Heart right ventricle (tissue), 16 donors: Measurements from ENCODE around the gene COQ8B. TPM values are rescaled to one million over a fixed set of nuclear protein-coding genes. Genes with fewer than 3 reads are reported as not detected.

Source experiments
- ATAC-seq, 8 donors: fragments of 200-7000 bp; cut with Tn5 transposase; one replicate each; pipeline ENCODE4 v1.9.1; 2020; ENCODE audit warnings: mild to moderate bottlenecking in 8 of 8, moderate library complexity in 8 of 8, moderate number of reproducible peaks in 1 of 8
- DNase-seq, 2 donors: peaks; one replicate each; pipeline ENCODE4 v3.0.0-alpha.2; 2020
- H3K27ac ChIP-seq, 10 donors: fragments of 200-600 bp; sonication (generic) in 2 of 10; one replicate each; pipeline versions ENCODE4 v1.5.0 to v1.8.0; 2020 to 2022; ENCODE audit warnings: mild to moderate bottlenecking in 3 of 10
- H3K27me3 ChIP-seq, 7 donors: fragments of 200-600 bp; one replicate each; pipeline ENCODE4 v1.8.0; 2021 to 2022; ENCODE audit warnings: mild to moderate bottlenecking in 2 of 7
- H3K36me3 ChIP-seq, 9 donors: fragments of 200-600 bp; sonication (generic) in 1 of 9; one replicate each; pipeline versions ENCODE4 v1.5.0 to v1.8.0; 2020 to 2022; ENCODE audit warnings: mild to moderate bottlenecking in 2 of 9
- H3K4me1 ChIP-seq, 9 donors: fragments of 200-600 bp; sonication (generic) in 1 of 9; one replicate each; pipeline versions ENCODE4 v1.5.0 to v1.8.0; 2020 to 2022; ENCODE audit warnings: mild to moderate bottlenecking in 4 of 9
- H3K4me3 ChIP-seq, 10 donors: fragments of 200-600 bp; sonication (generic) in 2 of 10; one replicate each; pipeline versions ENCODE4 v1.5.0 to v1.8.0; 2020 to 2022; ENCODE audit warnings: mild to moderate bottlenecking in 7 of 10, moderate library complexity in 2 of 10
- H3K9me3 ChIP-seq, 11 donors: fragments of 200-600 bp in 10 of 11; sonication (generic) in 2 of 11; one replicate each; pipeline versions ENCODE4 v1.5.0 to v1.8.0; 2013 to 2022; ENCODE audit warnings: mild to moderate bottlenecking in 2 of 11, control low read depth in 1 of 11, moderate library complexity in 1 of 11
- WGBS, 2 donors: extraction: QIAGEN DNeasy Blood & Tissue Kit; methylation state at CpG; one replicate each; pipeline ENCODE4 v1.1.7; 2013; ENCODE audit warnings: inconsistent platforms in 1 of 2; 5-methylcytosine and 5-hydroxymethylcytosine counted together
- intact Hi-C, 10 donors: fragments of 100-400 bp; cut with DNase I; formaldehyde crosslinking; loops; one replicate each; pipeline versions ENCODE4 v1.11.1 to v1.14.2; 2022
- polyA plus RNA-seq, 2 donors: library from polyadenylated mRNA; stranded (reverse); fragments of 200-250 nt; gene quantifications; one replicate each; pipeline ENCODE4 v1.2.3, GENCODE V29; 2013
- total RNA-seq, 10 donors: library from RNA; stranded (reverse); fragmentation: NEBNext Ultra II Directional in 3 of 10; extraction: Animal tissue kit (Norgen Biotek cat#: 25700) in 3 of 10; gene quantifications; one replicate each; pipeline versions ENCODE4 v1.2.1 to v1.2.4, GENCODE V29; 2021 to 2023
- TF ChIP-seq, protein P1 (sequence below), 9 donors: fragments of 200-600 bp; sonication (generic) in 2 of 9; IDR thresholded peaks; one replicate each; pipeline versions ENCODE4 v1.5.0 to v1.8.0; 2021 to 2022; ENCODE audit warnings: antibody characterized with exemption in 9 of 9, mild to moderate bottlenecking in 5 of 9, moderate library complexity in 1 of 9
- donor health status: Arrhythmogenic right ventricular cardiomyopathy.
- donor health status: ischemic (EF 13 %, LVEDD 7.1; RV severe dilation, severe dysfunction).
- donor health status: healthy with polysubstance abuse.
- donor health status: DM: no; HTN: yes; CAD: no.
- donor health status: DM: no; HTN: no; CAD: no.
- donor health status: ischemic (EF 25% LVEDD 6.9; RV normal size, moderate dysfunction).
- donor health status: ischemic (EF 25% LVEDD 5.7; RV mildly dilated, moderate dysfunction).
- donor health status: healthy.
- donor health status: DM: yes; HTN: yes; CAD: no.
- donor health status: Ischemic cardiomyopathy.
- donor health status: ischemic (EF 35%, LVEDD 5.7; RV mildly dilated, moderate dysfunction).
- donor health status: nonischemic (EF 11% LVEDD 7.7; RV severe dilation, severe dysfunction).
- donor health status: DM: yes; HTN: yes; CAD: no.
- donor health status: PGD.
- donor health status: ischemic (EF 29% LVEDD 5.4; RV normal size, mild dysfunction).
- donor health status: nonischemic (EF 23%, LVEDD 6.1; RV moderate dilation, normal function).

Gene COQ8B
- total and polyA plus RNA-seq, 12 donors = 17.9 to 34.4 (median 27.5) TPM

- WGBS, 2 donors = 89 to 92% methylated on average over 7 of the region's 7 CpGs
- intact Hi-C loops = loop anchor here in 1 of 10 donors (5.0 kb wide), 1 partner anchor 70 kb away; no protein-coding TSS in a partner anchor
- TF ChIP-seq, protein P1, sequence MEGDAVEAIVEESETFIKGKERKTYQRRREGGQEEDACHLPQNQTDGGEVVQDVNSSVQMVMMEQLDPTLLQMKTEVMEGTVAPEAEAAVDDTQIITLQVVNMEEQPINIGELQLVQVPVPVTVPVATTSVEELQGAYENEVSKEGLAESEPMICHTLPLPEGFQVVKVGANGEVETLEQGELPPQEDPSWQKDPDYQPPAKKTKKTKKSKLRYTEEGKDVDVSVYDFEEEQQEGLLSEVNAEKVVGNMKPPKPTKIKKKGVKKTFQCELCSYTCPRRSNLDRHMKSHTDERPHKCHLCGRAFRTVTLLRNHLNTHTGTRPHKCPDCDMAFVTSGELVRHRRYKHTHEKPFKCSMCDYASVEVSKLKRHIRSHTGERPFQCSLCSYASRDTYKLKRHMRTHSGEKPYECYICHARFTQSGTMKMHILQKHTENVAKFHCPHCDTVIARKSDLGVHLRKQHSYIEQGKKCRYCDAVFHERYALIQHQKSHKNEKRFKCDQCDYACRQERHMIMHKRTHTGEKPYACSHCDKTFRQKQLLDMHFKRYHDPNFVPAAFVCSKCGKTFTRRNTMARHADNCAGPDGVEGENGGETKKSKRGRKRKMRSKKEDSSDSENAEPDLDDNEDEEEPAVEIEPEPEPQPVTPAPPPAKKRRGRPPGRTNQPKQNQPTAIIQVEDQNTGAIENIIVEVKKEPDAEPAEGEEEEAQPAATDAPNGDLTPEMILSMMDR (IDR thresholded peaks at IDR 0.05) = no peak
- Histone ChIP-seq H3K9me3 (no peaks in the 10 kb centered on the region), H3K36me3 (peaks cover 4 to 100% (median 58%) of the 10 kb centered on the region in 9 donors), H3K4me1 (peaks cover 0 to 14% (median 3%) of the 10 kb centered on the region in 9 donors), H3K27ac (no peak overlapping the region), H3K27me3 (no peaks in the 10 kb centered on the region), H3K4me3 (no peak overlapping the region)
- DNase-seq = no peak
- ATAC-seq = no peak
These were observed 44.0 kb downstream of the COQ8B start for GRCh38 chr19:40672573-40673299.

GRCh38 chr19:40672038-40672437, 44.6 kb downstream of the COQ8B start:
- TF ChIP-seq, protein P1 (IDR thresholded peaks at IDR 0.05) = no peak
- no peak for ATAC-seq
- no peaks in the 10 kb centered on the region for H3K9me3 ChIP-seq
- H3K27me3 ChIP-seq = no peaks in the 10 kb centered on the region
- H3K36me3 ChIP-seq = peaks cover 4 to 100% (median 52%) of the 10 kb centered on the region in 9 donors
- 86 to 97% methylated on average over 2 of the region's 2 CpGs for WGBS, 2 donors
- peaks cover 0 to 14% (median 3%) of the 10 kb centered on the region in 9 donors for H3K4me1 ChIP-seq
- no peak overlapping the region for H3K4me3 ChIP-seq
- peak overlapping the region in 7 of 10 donors; percentile 22 to 67 (median 50) for H3K27ac ChIP-seq
- intact Hi-C loops = loop anchor here in 1 of 10 donors (5.0 kb wide), 1 partner anchor 70 kb away; no protein-coding TSS in a partner anchor
- no peak for DNase-seq

- Histone ChIP-seq H3K9me3 (no peaks in the 10 kb centered on the region), H3K4me3 (no peak overlapping the region), H3K27ac (peak overlapping the region in 7 of 10 donors; percentile 22 to 67 (median 50)), H3K4me1 (peaks cover 0 to 14% (median 3%) of the 10 kb centered on the region in 9 donors), H3K27me3 (no peaks in the 10 kb centered on the region), H3K36me3 (peaks cover 4 to 98% (median 48%) of the 10 kb centered on the region in 9 donors)
- DNase-seq (peak in 1 of 2 donors; percentile 42), ATAC-seq (peak; percentile 13 to 93 (median 84))
- TF ChIP-seq, protein P1 (IDR thresholded peaks at IDR 0.05) = no peak
- intact Hi-C loops = loop anchor here in 1 of 10 donors (5.0 kb wide), 1 partner anchor 71 kb away; no protein-coding TSS in a partner anchor
- 48 to 63% methylated on average over 9 of the region's 9 CpGs for WGBS, 2 donors
These were observed 45.3 kb downstream of the COQ8B start for GRCh38 chr19:40671404-40671803.

DNA sequence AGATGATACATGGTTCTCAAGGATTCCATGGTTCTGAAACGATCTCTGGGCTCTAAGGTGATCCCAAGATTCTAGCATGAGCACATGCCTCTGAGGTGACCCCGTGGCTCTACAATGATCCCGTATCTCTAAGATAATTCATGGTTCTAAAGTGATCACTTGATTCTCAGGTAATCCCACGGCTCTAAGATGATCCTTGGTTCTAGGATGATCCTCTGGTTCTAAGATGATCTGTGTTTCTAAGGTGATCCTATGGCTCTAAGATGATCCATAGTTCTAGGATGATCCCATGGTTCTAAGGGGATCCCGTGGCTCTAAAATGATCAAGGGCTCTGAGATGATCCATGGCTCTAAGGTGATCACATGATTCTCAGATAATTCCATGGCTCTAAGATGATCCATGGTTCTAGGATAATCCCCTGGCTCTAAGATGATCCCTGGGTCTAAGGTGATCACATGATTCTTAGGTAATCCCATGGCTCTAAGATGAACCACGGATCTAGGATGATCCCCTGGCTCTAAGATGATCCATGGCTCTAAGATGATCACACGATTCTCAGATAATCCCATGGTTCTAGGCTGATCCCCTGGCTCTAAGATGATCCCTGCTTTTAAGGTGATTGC, 47.6 kb downstream of the COQ8B start:
- Histone ChIP-seq H3K27ac (no peak overlapping the region), H3K36me3 (peaks cover 4 to 75% (median 38%) of the 10 kb centered on the region in 9 donors), H3K4me1 (peaks cover 0 to 13% (median 3%) of the 10 kb centered on the region in 9 donors), H3K27me3 (no peaks in the 10 kb centered on the region), H3K4me3 (no peak overlapping the region), H3K9me3 (no peaks in the 10 kb centered on the region)
- intact Hi-C loops = loop anchor here in 3 of 10 donors (10.0 kb wide), 3 partner anchors 306 to 596 kb away; partner anchors contain the start of gene HNRNPUL1 (in 1 of the 3)
- ATAC-seq (no peak), DNase-seq (no peak)
- TF ChIP-seq, protein P1 (IDR thresholded peaks at IDR 0.05) = no peak
- WGBS, 2 donors = 96 to 98% methylated on average over 7 of the region's 7 CpGs
